ENCODE measurements around the gene SLC36A1.

Gene SLC36A1

GRCh38 chr5:151475388-151475787, 28.0 kb downstream of the SLC36A1 start:
- ATAC-seq: no peak; the same call in 2 of the 3 replicates

GRCh38 chr5:151476016-151476415, 28.6 kb downstream of the SLC36A1 start:
- TF ChIP-seq TOX (CRISPR knock-in tag; IDR thresholded peaks at IDR 0.05; ENCODE audit: borderline replicate concordance) (no peak), PATZ1 (CRISPR knock-in tag; IDR thresholded peaks at IDR 0.05; ENCODE audit: borderline replicate concordance) (no peak), CSDC2 (CRISPR knock-in tag; IDR thresholded peaks at IDR 0.05) (no peak), ZNF565 (CRISPR knock-in tag; conservative IDR thresholded peaks at IDR 0.05; ENCODE audit: low read depth) (no peak), TSHZ2 (CRISPR knock-in tag; IDR thresholded peaks at IDR 0.05) (no peak), RARB (CRISPR knock-in tag; IDR thresholded peaks at IDR 0.05) (no peak), ARNTL (CRISPR knock-in tag; IDR thresholded peaks at IDR 0.05; ENCODE audit: borderline replicate concordance, low read depth) (no peak), GLIS3 (CRISPR knock-in tag; IDR thresholded peaks at IDR 0.05) (no peak), OSR1 (CRISPR knock-in tag; IDR thresholded peaks at IDR 0.05) (no peak), ZNF8 (CRISPR knock-in tag; IDR thresholded peaks at IDR 0.05) (no peak), ZFP30 (CRISPR knock-in tag; IDR thresholded peaks at IDR 0.05) (no peak), PPARA (CRISPR knock-in tag; IDR thresholded peaks at IDR 0.05; ENCODE audit: borderline replicate concordance) (no peak)
- TF ChIP-seq, protein P1, sequence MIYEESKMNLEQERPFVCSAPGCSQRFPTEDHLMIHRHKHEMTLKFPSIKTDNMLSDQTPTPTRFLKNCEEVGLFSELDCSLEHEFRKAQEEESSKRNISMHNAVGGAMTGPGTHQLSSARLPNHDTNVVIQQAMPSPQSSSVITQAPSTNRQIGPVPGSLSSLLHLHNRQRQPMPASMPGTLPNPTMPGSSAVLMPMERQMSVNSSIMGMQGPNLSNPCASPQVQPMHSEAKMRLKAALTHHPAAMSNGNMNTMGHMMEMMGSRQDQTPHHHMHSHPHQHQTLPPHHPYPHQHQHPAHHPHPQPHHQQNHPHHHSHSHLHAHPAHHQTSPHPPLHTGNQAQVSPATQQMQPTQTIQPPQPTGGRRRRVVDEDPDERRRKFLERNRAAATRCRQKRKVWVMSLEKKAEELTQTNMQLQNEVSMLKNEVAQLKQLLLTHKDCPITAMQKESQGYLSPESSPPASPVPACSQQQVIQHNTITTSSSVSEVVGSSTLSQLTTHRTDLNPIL (CRISPR knock-in tag; IDR thresholded peaks at IDR 0.05; ENCODE audit: low read depth): no peak
- TF ChIP-seq, protein P2, sequence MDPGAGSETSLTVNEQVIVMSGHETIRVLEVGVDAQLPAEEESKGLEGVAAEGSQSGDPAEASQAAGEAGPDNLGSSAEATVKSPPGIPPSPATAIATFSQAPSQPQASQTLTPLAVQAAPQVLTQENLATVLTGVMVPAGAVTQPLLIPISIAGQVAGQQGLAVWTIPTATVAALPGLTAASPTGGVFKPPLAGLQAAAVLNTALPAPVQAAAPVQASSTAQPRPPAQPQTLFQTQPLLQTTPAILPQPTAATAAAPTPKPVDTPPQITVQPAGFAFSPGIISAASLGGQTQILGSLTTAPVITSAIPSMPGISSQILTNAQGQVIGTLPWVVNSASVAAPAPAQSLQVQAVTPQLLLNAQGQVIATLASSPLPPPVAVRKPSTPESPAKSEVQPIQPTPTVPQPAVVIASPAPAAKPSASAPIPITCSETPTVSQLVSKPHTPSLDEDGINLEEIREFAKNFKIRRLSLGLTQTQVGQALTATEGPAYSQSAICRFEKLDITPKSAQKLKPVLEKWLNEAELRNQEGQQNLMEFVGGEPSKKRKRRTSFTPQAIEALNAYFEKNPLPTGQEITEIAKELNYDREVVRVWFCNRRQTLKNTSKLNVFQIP (CRISPR knock-in tag; IDR thresholded peaks at IDR 0.05; ENCODE audit: borderline replicate concordance, low read depth): no peak
- no peak for ATAC-seq

More at GRCh38 chr5:151475388-151475787, 28.0 kb downstream of the SLC36A1 start:
- TF ChIP-seq ZC3H10 (CRISPR knock-in tag; IDR thresholded peaks at IDR 0.05) (no peak), GLIS3 (CRISPR knock-in tag; IDR thresholded peaks at IDR 0.05) (no peak), ZFP30 (CRISPR knock-in tag; IDR thresholded peaks at IDR 0.05) (no peak), ARNTL (CRISPR knock-in tag; IDR thresholded peaks at IDR 0.05; ENCODE audit: borderline replicate concordance, low read depth) (no peak), ZNF70 (CRISPR knock-in tag; IDR thresholded peaks at IDR 0.05) (no peak), TCF4 (CRISPR knock-in tag; IDR thresholded peaks at IDR 0.05; ENCODE audit: borderline replicate concordance) (no peak), BACH2 (CRISPR knock-in tag; IDR thresholded peaks at IDR 0.05; ENCODE audit: borderline replicate concordance) (no peak), ISL1 (CRISPR knock-in tag; IDR thresholded peaks at IDR 0.05) (no peak), CSDC2 (CRISPR knock-in tag; IDR thresholded peaks at IDR 0.05) (no peak), ZNF8 (CRISPR knock-in tag; IDR thresholded peaks at IDR 0.05) (no peak), OSR1 (CRISPR knock-in tag; IDR thresholded peaks at IDR 0.05) (no peak), PPARA (CRISPR knock-in tag; IDR thresholded peaks at IDR 0.05; ENCODE audit: borderline replicate concordance) (no peak), TOX (CRISPR knock-in tag; IDR thresholded peaks at IDR 0.05; ENCODE audit: borderline replicate concordance) (no peak), RARB (CRISPR knock-in tag; IDR thresholded peaks at IDR 0.05) (no peak), SNAI2 (CRISPR knock-in tag; IDR thresholded peaks at IDR 0.05) (no peak), ZFP3 (CRISPR knock-in tag; IDR thresholded peaks at IDR 0.05) (no peak), ESRRG (CRISPR knock-in tag; IDR thresholded peaks at IDR 0.05) (no peak), ZNF565 (CRISPR knock-in tag; conservative IDR thresholded peaks at IDR 0.05; ENCODE audit: low read depth) (no peak)
- TF ChIP-seq, protein P3, sequence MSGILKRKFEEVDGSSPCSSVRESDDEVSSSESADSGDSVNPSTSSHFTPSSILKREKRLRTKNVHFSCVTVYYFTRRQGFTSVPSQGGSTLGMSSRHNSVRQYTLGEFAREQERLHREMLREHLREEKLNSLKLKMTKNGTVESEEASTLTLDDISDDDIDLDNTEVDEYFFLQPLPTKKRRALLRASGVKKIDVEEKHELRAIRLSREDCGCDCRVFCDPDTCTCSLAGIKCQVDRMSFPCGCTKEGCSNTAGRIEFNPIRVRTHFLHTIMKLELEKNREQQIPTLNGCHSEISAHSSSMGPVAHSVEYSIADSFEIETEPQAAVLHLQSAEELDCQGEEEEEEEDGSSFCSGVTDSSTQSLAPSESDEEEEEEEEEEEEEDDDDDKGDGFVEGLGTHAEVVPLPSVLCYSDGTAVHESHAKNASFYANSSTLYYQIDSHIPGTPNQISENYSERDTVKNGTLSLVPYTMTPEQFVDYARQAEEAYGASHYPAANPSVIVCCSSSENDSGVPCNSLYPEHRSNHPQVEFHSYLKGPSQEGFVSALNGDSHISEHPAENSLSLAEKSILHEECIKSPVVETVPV (CRISPR knock-in tag; IDR thresholded peaks at IDR 0.05): no peak
- TF ChIP-seq, protein P2 (CRISPR knock-in tag; IDR thresholded peaks at IDR 0.05; ENCODE audit: borderline replicate concordance, low read depth): no peak
